Measurements from ENCODE around the gene RASGRP2. TPM values are rescaled to one million over a fixed set of nuclear protein-coding genes. Genes with fewer than 3 reads are reported as not detected.

The RASGRP2 gene
- total RNA-seq, 1 experiment from 2014 or later = 4.0 TPM

GRCh38 chr11:64742087-64742888 is 1.7 kb downstream of the RASGRP2 start:
- H3K27me3 ChIP-seq (ENCODE audit: low read length) = no peaks in the 10 kb centered on the region; the same call in 1 of the 2 replicates
- 0 out of 2 replicates have a peak overlapping the region, but pooled peaks have one; percentile 57 for H3K4me3 ChIP-seq (ENCODE audit: low read length)
- H3K9me3 ChIP-seq (ENCODE audit: low read length) = no peaks in the 10 kb centered on the region
- DNase-seq = peak; percentile 59
- H3K9me2 ChIP-seq (replicated peaks; ENCODE audit: insufficient read depth, low read length) = no peaks in the 10 kb centered on the region
- peaks cover 38% of the 10 kb centered on the region for H3K4me1 ChIP-seq (ENCODE audit: low read length)
- no peaks in the 10 kb centered on the region for H3K79me2 ChIP-seq (ENCODE audit: low read length)
- H3K27ac ChIP-seq (ENCODE audit: low read length) = no peak overlapping the region
- H4K20me1 ChIP-seq (ENCODE audit: insufficient read depth, low read depth, low read length) = no peaks in the 10 kb centered on the region
- no peak overlapping the region for H3K9ac ChIP-seq (ENCODE audit: low read length)
- no peak overlapping the region for H2AFZ ChIP-seq (ENCODE audit: low read length)
- peak overlapping the region; percentile 62 for H3K4me2 ChIP-seq (ENCODE audit: low read depth, low read length, poor library complexity, severe bottlenecking)
- H3K36me3 ChIP-seq (ENCODE audit: insufficient read depth, low read length) = no peaks in the 10 kb centered on the region

- H3K4me3 ChIP-seq (ENCODE audit: low read length) = no peak overlapping the region
- no peak overlapping the region for H3K9ac ChIP-seq (ENCODE audit: low read length)
- no peaks in the 10 kb centered on the region; the same call in 1 of the 2 replicates for H3K27me3 ChIP-seq (ENCODE audit: low read length)
- no peaks in the 10 kb centered on the region for H3K36me3 ChIP-seq (ENCODE audit: insufficient read depth, low read length)
- H3K9me3 ChIP-seq (ENCODE audit: low read length) = no peaks in the 10 kb centered on the region
- H4K20me1 ChIP-seq (ENCODE audit: insufficient read depth, low read depth, low read length) = no peaks in the 10 kb centered on the region
- H3K9me2 ChIP-seq (replicated peaks; ENCODE audit: insufficient read depth, low read length) = no peaks in the 10 kb centered on the region
- no peak for DNase-seq
- H3K4me2 ChIP-seq (ENCODE audit: low read depth, low read length, poor library complexity, severe bottlenecking) = no peak overlapping the region
- H3K79me2 ChIP-seq (ENCODE audit: low read length) = no peaks in the 10 kb centered on the region
- H2AFZ ChIP-seq (ENCODE audit: low read length) = no peak overlapping the region
- H3K4me1 ChIP-seq (ENCODE audit: low read length) = peaks cover 38% of the 10 kb centered on the region
- H3K27ac ChIP-seq (ENCODE audit: low read length) = no peak overlapping the region
These were observed 2.4 kb downstream of the RASGRP2 start for GRCh38 chr11:64741375-64742086.

GRCh38 chr11:64739871-64740270 is 4.1 kb downstream of the RASGRP2 start:
- Histone ChIP-seq H3K79me2 (ENCODE audit: low read length) (no peaks in the 10 kb centered on the region), H3K4me3 (ENCODE audit: low read length) (no peak overlapping the region), H3K27ac (ENCODE audit: low read length) (no peak overlapping the region), H3K9me3 (ENCODE audit: low read length) (no peaks in the 10 kb centered on the region), H3K9me2 (replicated peaks; ENCODE audit: insufficient read depth, low read length) (no peaks in the 10 kb centered on the region), H3K9ac (ENCODE audit: low read length) (no peak overlapping the region), H3K4me1 (ENCODE audit: low read length) (peaks cover 24% of the 10 kb centered on the region), H3K36me3 (ENCODE audit: insufficient read depth, low read length) (no peaks in the 10 kb centered on the region), H3K4me2 (ENCODE audit: low read depth, low read length, poor library complexity, severe bottlenecking) (no peak overlapping the region), H3K27me3 (ENCODE audit: low read length) (no peaks in the 10 kb centered on the region; the same call in 1 of the 2 replicates), H2AFZ (ENCODE audit: low read length) (no peak overlapping the region), H4K20me1 (ENCODE audit: insufficient read depth, low read depth, low read length) (no peaks in the 10 kb centered on the region)
- no peak for DNase-seq

GRCh38 chr11:64736654-64737053 is 7.3 kb downstream of the RASGRP2 start:
- no peaks in the 10 kb centered on the region for H3K9me2 ChIP-seq (replicated peaks; ENCODE audit: insufficient read depth, low read length)
- H3K4me2 ChIP-seq (ENCODE audit: low read depth, low read length, poor library complexity, severe bottlenecking) = no peak overlapping the region
- H3K4me1 ChIP-seq (ENCODE audit: low read length) = no peaks in the 10 kb centered on the region
- H3K4me3 ChIP-seq (ENCODE audit: low read length) = no peak overlapping the region
- no peaks in the 10 kb centered on the region for H3K9me3 ChIP-seq (ENCODE audit: low read length)
- no peak overlapping the region for H2AFZ ChIP-seq (ENCODE audit: low read length)
- no peaks in the 10 kb centered on the region for H4K20me1 ChIP-seq (ENCODE audit: insufficient read depth, low read depth, low read length)
- no peaks in the 10 kb centered on the region for H3K27me3 ChIP-seq (ENCODE audit: low read length)
- no peaks in the 10 kb centered on the region for H3K79me2 ChIP-seq (ENCODE audit: low read length)
- H3K9ac ChIP-seq (ENCODE audit: low read length) = no peak overlapping the region
- no peak overlapping the region for H3K27ac ChIP-seq (ENCODE audit: low read length)
- DNase-seq = no peak
- no peaks in the 10 kb centered on the region for H3K36me3 ChIP-seq (ENCODE audit: insufficient read depth, low read length)

- no peaks in the 10 kb centered on the region for H3K9me3 ChIP-seq (ENCODE audit: low read length)
- no peak overlapping the region for H3K4me2 ChIP-seq (ENCODE audit: low read depth, low read length, poor library complexity, severe bottlenecking)
- no peak overlapping the region for H2AFZ ChIP-seq (ENCODE audit: low read length)
- H3K79me2 ChIP-seq (ENCODE audit: low read length) = no peaks in the 10 kb centered on the region
- H3K9ac ChIP-seq (ENCODE audit: low read length) = no peak overlapping the region
- H3K9me2 ChIP-seq (replicated peaks; ENCODE audit: insufficient read depth, low read length) = no peaks in the 10 kb centered on the region
- H3K4me3 ChIP-seq (ENCODE audit: low read length) = no peak overlapping the region
- no peaks in the 10 kb centered on the region for H3K27me3 ChIP-seq (ENCODE audit: low read length)
- no peaks in the 10 kb centered on the region for H3K36me3 ChIP-seq (ENCODE audit: insufficient read depth, low read length)
- no peaks in the 10 kb centered on the region for H4K20me1 ChIP-seq (ENCODE audit: insufficient read depth, low read depth, low read length)
- H3K27ac ChIP-seq (ENCODE audit: low read length) = no peak overlapping the region
- DNase-seq = no peak
- H3K4me1 ChIP-seq (ENCODE audit: low read length) = no peaks in the 10 kb centered on the region
These were observed 8.2 kb downstream of the RASGRP2 start for GRCh38 chr11:64735725-64736259.

- no peak overlapping the region for H3K27ac ChIP-seq (ENCODE audit: low read length)
These were observed 8.9 kb downstream of the RASGRP2 start for GRCh38 chr11:64734811-64735724.

GRCh38 chr11:64731601-64732000 is 12.3 kb downstream of the RASGRP2 start:
- no peaks in the 10 kb centered on the region for H3K36me3 ChIP-seq (ENCODE audit: insufficient read depth, low read length)

More at GRCh38 chr11:64734811-64735724, 8.9 kb downstream of the RASGRP2 start:
- Histone ChIP-seq H3K79me2 (ENCODE audit: low read length) (no peaks in the 10 kb centered on the region), H3K36me3 (ENCODE audit: insufficient read depth, low read length) (no peaks in the 10 kb centered on the region), H3K4me2 (ENCODE audit: low read depth, low read length, poor library complexity, severe bottlenecking) (no peak overlapping the region), H3K9me2 (replicated peaks; ENCODE audit: insufficient read depth, low read length) (no peaks in the 10 kb centered on the region), H3K27me3 (ENCODE audit: low read length) (no peaks in the 10 kb centered on the region), H4K20me1 (ENCODE audit: insufficient read depth, low read depth, low read length) (no peaks in the 10 kb centered on the region), H3K9me3 (ENCODE audit: low read length) (no peaks in the 10 kb centered on the region), H2AFZ (ENCODE audit: low read length) (no peak overlapping the region), H3K9ac (ENCODE audit: low read length) (no peak overlapping the region), H3K4me1 (ENCODE audit: low read length) (no peaks in the 10 kb centered on the region), H3K4me3 (ENCODE audit: low read length) (no peak overlapping the region)
- DNase-seq = no peak

More at GRCh38 chr11:64731601-64732000, 12.3 kb downstream of the RASGRP2 start:
- no peak for DNase-seq
- Histone ChIP-seq H4K20me1 (ENCODE audit: insufficient read depth, low read depth, low read length) (no peaks in the 10 kb centered on the region), H3K27ac (ENCODE audit: low read length) (no peak overlapping the region), H3K9me2 (replicated peaks; ENCODE audit: insufficient read depth, low read length) (no peaks in the 10 kb centered on the region), H3K27me3 (ENCODE audit: low read length) (no peaks in the 10 kb centered on the region), H3K79me2 (ENCODE audit: low read length) (no peaks in the 10 kb centered on the region), H3K4me2 (ENCODE audit: low read depth, low read length, poor library complexity, severe bottlenecking) (no peak overlapping the region), H2AFZ (ENCODE audit: low read length) (no peak overlapping the region), H3K9ac (ENCODE audit: low read length) (no peak overlapping the region), H3K9me3 (ENCODE audit: low read length) (no peaks in the 10 kb centered on the region), H3K4me3 (ENCODE audit: low read length) (no peak overlapping the region), H3K4me1 (ENCODE audit: low read length) (no peaks in the 10 kb centered on the region)
